ENCODE measurements around the gene SIVA1. TPM values are rescaled to one million over a fixed set of nuclear protein-coding genes. Genes with fewer than 3 reads are reported as not detected.
A peak's percentile ranks its signal among the peaks of the same experiment; 100 is the strongest.

The SIVA1 gene
- polyA plus RNA-seq, 3 donors from 2014 or later, result 155 to 321 (median 203) TPM

- no peaks in the 10 kb centered on the region for H3K36me3 Mint-ChIP-seq
- H3K4me3 Mint-ChIP-seq, result no peak overlapping the region
- H3K4me1 Mint-ChIP-seq, result peaks cover 8 to 29% of the 10 kb centered on the region in 2 donors
- DNase-seq, result no peak
- no peaks in the 10 kb centered on the region for H3K9me3 Mint-ChIP-seq
- no peak overlapping the region for H3K27ac Mint-ChIP-seq
- H3K27me3 Mint-ChIP-seq (ENCODE audit: low read depth in 3 of 3), result peaks cover 0 to 4% (median 0%) of the 10 kb centered on the region in 3 donors
Measured at GRCh38 chr14:104787736-104788135, 34.8 kb downstream of the SIVA1 start.

- H3K36me3 Mint-ChIP-seq, result no peaks in the 10 kb centered on the region
- no peak for DNase-seq
- H3K27ac Mint-ChIP-seq, result no peak overlapping the region
- H3K4me3 Mint-ChIP-seq, result no peak overlapping the region
- peaks cover 14 to 35% of the 10 kb centered on the region in 2 donors for H3K4me1 Mint-ChIP-seq
- H3K27me3 Mint-ChIP-seq (ENCODE audit: low read depth in 3 of 3), result peaks cover 0 to 4% (median 0%) of the 10 kb centered on the region in 3 donors
- H3K9me3 Mint-ChIP-seq, result no peaks in the 10 kb centered on the region
Measured at GRCh38 chr14:104788161-104788818, 35.3 kb downstream of the SIVA1 start.

GRCh38 chr14:104788873-104789663, 36.1 kb downstream of the SIVA1 start:
- Mint-ChIP-seq H3K27me3 (ENCODE audit: low read depth in 3 of 3) (peaks cover 0 to 4% (median 0%) of the 10 kb centered on the region in 3 donors), H3K4me3 (no peak overlapping the region), H3K9me3 (no peaks in the 10 kb centered on the region), H3K27ac (no peak overlapping the region), H3K36me3 (no peaks in the 10 kb centered on the region), H3K4me1 (peaks cover 21 to 43% of the 10 kb centered on the region in 2 donors)
- DNase-seq, result no peak

GRCh38 chr14:104789752-104790743, 37.1 kb downstream of the SIVA1 start:
- H3K4me3 Mint-ChIP-seq, result no peak overlapping the region
- no peak overlapping the region for H3K27ac Mint-ChIP-seq
- H3K4me1 Mint-ChIP-seq, result peaks cover 28 to 50% of the 10 kb centered on the region in 2 donors
- H3K36me3 Mint-ChIP-seq, result no peaks in the 10 kb centered on the region
- H3K9me3 Mint-ChIP-seq, result no peaks in the 10 kb centered on the region
- peaks cover 0 to 7% (median 0%) of the 10 kb centered on the region in 3 donors for H3K27me3 Mint-ChIP-seq (ENCODE audit: low read depth in 3 of 3)
- no peak for DNase-seq

- Mint-ChIP-seq H3K4me1 (peaks cover 28 to 47% of the 10 kb centered on the region in 2 donors), H3K4me3 (peak overlapping the region in 3 of 5 donors; percentile 10 to 42 (median 23)), H3K27ac (no peak overlapping the region), H3K36me3 (no peaks in the 10 kb centered on the region), H3K9me3 (no peaks in the 10 kb centered on the region), H3K27me3 (ENCODE audit: low read depth in 3 of 3) (peaks cover 0 to 11% (median 0%) of the 10 kb centered on the region in 3 donors)
- no peak for DNase-seq
Measured at GRCh38 chr14:104791425-104791824, 38.5 kb downstream of the SIVA1 start.

GRCh38 chr14:104792101-104792884, 39.3 kb downstream of the SIVA1 start:
- peak overlapping the region in 2 of 6 donors; percentile 61 to 68 for H3K27ac Mint-ChIP-seq
- peak overlapping the region in 1 of 5 donors; percentile 58 for H3K4me3 Mint-ChIP-seq
- DNase-seq, result no peak
- H3K4me1 Mint-ChIP-seq, result peaks cover 28 to 42% of the 10 kb centered on the region in 2 donors
- H3K36me3 Mint-ChIP-seq, result no peaks in the 10 kb centered on the region
- H3K9me3 Mint-ChIP-seq, result no peaks in the 10 kb centered on the region
- H3K27me3 Mint-ChIP-seq (ENCODE audit: low read depth in 3 of 3), result peaks cover 0 to 10% (median 0%) of the 10 kb centered on the region in 3 donors

GRCh38 chr14:104792945-104793702, 40.2 kb downstream of the SIVA1 start:
- no peaks in the 10 kb centered on the region for H3K36me3 Mint-ChIP-seq
- H3K4me3 Mint-ChIP-seq, result peak overlapping the region; percentile 58 to 91 (median 90)
- DNase-seq, result no peak
- peak overlapping the region in 5 of 6 donors; percentile 32 to 82 (median 68) for H3K27ac Mint-ChIP-seq
- peaks cover 0 to 10% (median 0%) of the 10 kb centered on the region in 3 donors for H3K27me3 Mint-ChIP-seq (ENCODE audit: low read depth in 3 of 3)
- H3K9me3 Mint-ChIP-seq, result no peaks in the 10 kb centered on the region
- H3K4me1 Mint-ChIP-seq, result peaks cover 28 to 43% of the 10 kb centered on the region in 2 donors

- no peak for DNase-seq
- Mint-ChIP-seq H3K27ac (peak overlapping the region in 5 of 6 donors; percentile 32 to 92 (median 77)), H3K36me3 (no peaks in the 10 kb centered on the region), H3K4me1 (peaks cover 28 to 41% of the 10 kb centered on the region in 2 donors), H3K27me3 (ENCODE audit: low read depth in 3 of 3) (peaks cover 0 to 10% (median 3%) of the 10 kb centered on the region in 3 donors), H3K4me3 (peak overlapping the region; percentile 58 to 91 (median 90)), H3K9me3 (no peaks in the 10 kb centered on the region)
Measured at GRCh38 chr14:104793703-104793959, 40.7 kb downstream of the SIVA1 start.

GRCh38 chr14:104794099-104794498, 41.2 kb downstream of the SIVA1 start:
- peak overlapping the region; percentile 85 to 91 (median 90) for H3K4me3 Mint-ChIP-seq
- H3K27me3 Mint-ChIP-seq (ENCODE audit: low read depth in 3 of 3), result peaks cover under 1 to 10% (median 4%) of the 10 kb centered on the region in 3 donors
- no peaks in the 10 kb centered on the region for H3K36me3 Mint-ChIP-seq
- no peaks in the 10 kb centered on the region for H3K9me3 Mint-ChIP-seq
- peak overlapping the region; percentile 64 to 92 (median 84) for H3K27ac Mint-ChIP-seq
- peaks cover 31 to 41% of the 10 kb centered on the region in 2 donors for H3K4me1 Mint-ChIP-seq
- DNase-seq, result peak in 1 of 3 donors; percentile 30

GRCh38 chr14:104794631-104794992, 41.7 kb downstream of the SIVA1 start:
- peak overlapping the region; percentile 64 to 92 (median 84) for H3K27ac Mint-ChIP-seq
- no peaks in the 10 kb centered on the region for H3K9me3 Mint-ChIP-seq
- H3K36me3 Mint-ChIP-seq, result no peaks in the 10 kb centered on the region
- no peak for DNase-seq
- H3K4me3 Mint-ChIP-seq, result peak overlapping the region; percentile 85 to 91 (median 90)
- peaks cover 36 to 40% of the 10 kb centered on the region in 2 donors for H3K4me1 Mint-ChIP-seq
- peaks cover 2 to 10% (median 4%) of the 10 kb centered on the region in 3 donors for H3K27me3 Mint-ChIP-seq (ENCODE audit: low read depth in 3 of 3)

GRCh38 chr14:104794993-104795780, 42.2 kb downstream of the SIVA1 start, which contains the start of gene AKT1:
Gene AKT1 (minus strand): TSS chr14:104795748. CDS start chr14:104792643, 3,105 bp downstream.
- H3K4me1 Mint-ChIP-seq, result peaks cover 40 to 41% of the 10 kb centered on the region in 2 donors
- H3K27ac Mint-ChIP-seq, result peak within 1 kb of the TSS; percentile 64 to 92 (median 84)
- H3K4me3 Mint-ChIP-seq, result peak within 1 kb of the TSS; percentile 85 to 91 (median 90)
- DNase-seq, result peak; percentile 51 to 56 (median 52)
- H3K36me3 Mint-ChIP-seq, result no peaks in the 10 kb centered on the region
- H3K27me3 Mint-ChIP-seq (ENCODE audit: low read depth in 3 of 3), result peaks cover 2 to 11% (median 4%) of the 10 kb centered on the region in 3 donors
- no peaks in the 10 kb centered on the region for H3K9me3 Mint-ChIP-seq
